ENCODE results near the gene SLAMF8. TPM values are rescaled to one million over a fixed set of nuclear protein-coding genes. Genes with fewer than 3 reads are reported as not detected.

The SLAMF8 gene
- total RNA-seq, 2 donors from 2014 or later, result 3.6 TPM; not detected in 1

DNA sequence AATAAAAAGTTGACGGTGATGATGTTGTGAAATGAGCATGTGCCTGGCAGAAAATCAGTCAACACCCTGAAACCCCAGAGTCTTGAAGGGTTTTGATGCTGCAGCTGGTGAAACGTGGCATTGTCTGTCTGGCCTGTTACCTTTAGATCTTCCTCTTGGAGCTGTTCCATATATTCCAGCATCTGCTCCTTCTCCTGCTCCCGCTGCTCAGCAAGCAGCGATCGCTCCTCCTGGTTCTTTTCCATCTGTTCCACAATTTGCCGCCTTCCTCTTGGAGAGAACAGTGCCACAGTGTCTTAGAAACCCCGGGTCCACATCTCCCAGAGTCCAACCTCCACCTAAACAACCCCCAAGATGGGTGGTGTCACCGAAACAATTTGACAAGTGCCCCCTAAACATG, 57.6 kb downstream of the SLAMF8 start:
- DNase-seq (no peak), ATAC-seq (no peak)
- intact Hi-C loops (cut with DNase I), result no loop called here
- H3K4me1 ChIP-seq, result no peaks in the 10 kb centered on the region
- H3K4me3 ChIP-seq, result no peak overlapping the region
- H3K27ac ChIP-seq, result no peak overlapping the region
- WGBS, 2 donors, result 79 to 82% methylated on average over 8 of the region's 8 CpGs
- H3K36me3 ChIP-seq (replicated peaks in 1 of 2; ENCODE audit: insufficient read depth in 1 of 2, low read depth in 2 of 2), result no peaks in the 10 kb centered on the region
- H3K9me3 ChIP-seq, result no peaks in the 10 kb centered on the region
- H3K27me3 ChIP-seq, result no peaks in the 10 kb centered on the region
- TF ChIP-seq, protein P1, sequence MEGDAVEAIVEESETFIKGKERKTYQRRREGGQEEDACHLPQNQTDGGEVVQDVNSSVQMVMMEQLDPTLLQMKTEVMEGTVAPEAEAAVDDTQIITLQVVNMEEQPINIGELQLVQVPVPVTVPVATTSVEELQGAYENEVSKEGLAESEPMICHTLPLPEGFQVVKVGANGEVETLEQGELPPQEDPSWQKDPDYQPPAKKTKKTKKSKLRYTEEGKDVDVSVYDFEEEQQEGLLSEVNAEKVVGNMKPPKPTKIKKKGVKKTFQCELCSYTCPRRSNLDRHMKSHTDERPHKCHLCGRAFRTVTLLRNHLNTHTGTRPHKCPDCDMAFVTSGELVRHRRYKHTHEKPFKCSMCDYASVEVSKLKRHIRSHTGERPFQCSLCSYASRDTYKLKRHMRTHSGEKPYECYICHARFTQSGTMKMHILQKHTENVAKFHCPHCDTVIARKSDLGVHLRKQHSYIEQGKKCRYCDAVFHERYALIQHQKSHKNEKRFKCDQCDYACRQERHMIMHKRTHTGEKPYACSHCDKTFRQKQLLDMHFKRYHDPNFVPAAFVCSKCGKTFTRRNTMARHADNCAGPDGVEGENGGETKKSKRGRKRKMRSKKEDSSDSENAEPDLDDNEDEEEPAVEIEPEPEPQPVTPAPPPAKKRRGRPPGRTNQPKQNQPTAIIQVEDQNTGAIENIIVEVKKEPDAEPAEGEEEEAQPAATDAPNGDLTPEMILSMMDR (IDR thresholded peaks at IDR 0.05), result no peak
- no peak for TF ChIP-seq POLR2A (IDR thresholded peaks at IDR 0.05)

Small RNA genes within 50 kb of the gene (small RNA-seq; reads per million reads assigned to genes)
- not detected for gene RF00570

Other genes with a start within 250 kb of the SLAMF8 start
- gene APCS, start 239.0 kb upstream of the SLAMF8 start, total RNA-seq, result 1 to 10 TPM in 1 of 2 donors, under 1 TPM in 1; 0.99 to 4.2 TPM
- gene CRP, start 112.3 kb upstream of the SLAMF8 start, total RNA-seq, result 1 to 10 TPM in 1 of 2 donors, under 1 TPM in 1; 0.33 to 1.6 TPM
- gene DUSP23, start 45.9 kb upstream of the SLAMF8 start, total RNA-seq, result 10 to 100 TPM; 60.6 to 91.1 TPM
- gene FCRL6, start 24.5 kb upstream of the SLAMF8 start, total RNA-seq, result 1 to 10 TPM in 1 of 2 donors, not detected in 1; 6.3 TPM
- gene VSIG8, start 35.8 kb downstream of the SLAMF8 start, total RNA-seq, result not detected
- not detected for gene CFAP45, start 73.3 kb downstream of the SLAMF8 start, total RNA-seq
- gene TAGLN2, start 98.6 kb downstream of the SLAMF8 start, total RNA-seq, result 100 to 1,000 TPM in 1 of 2 donors, 10 to 100 TPM in 1; 63.0 to 118 TPM
- 1 to 10 TPM; 2.3 to 4.9 TPM for gene IGSF9, start 118.7 kb downstream of the SLAMF8 start, total RNA-seq
- not detected for gene SLAMF9, start 127.4 kb downstream of the SLAMF8 start, total RNA-seq
- gene PIGM, start 205.1 kb downstream of the SLAMF8 start, total RNA-seq, result 1 to 10 TPM; 4.9 to 7.8 TPM
- not detected for gene KCNJ10, start 243.3 kb downstream of the SLAMF8 start, total RNA-seq

All from body of pancreas (tissue), 4 donors.